Astrocyte (in vitro differentiated cells and primary cell): ENCODE data around the gene ANKRD29. TPM values are rescaled to one million over a fixed set of nuclear protein-coding genes. Genes with fewer than 3 reads are reported as not detected.

Source experiments
- DNase-seq: peaks from one replicate; pipeline ENCODE4 v3.0.0-alpha.2; 2010; ENCODE audit warnings: low read depth
- FAIRE-seq: peaks from 2 replicates; lab custom pipeline; 2011; peaks lifted over from hg19 to GRCh38; lab: Jason Lieb, UNC
- H2AFZ ChIP-seq: 2 replicates; pipeline ENCODE4 v1.6.0; 2012; ENCODE audit warnings: low read depth, low read length, inconsistent platforms
- H3K27ac ChIP-seq: 2 replicates; pipeline ENCODE4 v1.5.1; 2011; ENCODE audit warnings: low read depth, low read length, inconsistent platforms
- H3K27me3 ChIP-seq: 2 replicates; pipeline ENCODE4 v1.6.0; 2011; ENCODE audit warnings: low read length, inconsistent platforms; ENCODE audit not compliant: insufficient read depth
- H3K36me3 ChIP-seq: 2 replicates; pipeline ENCODE4 v1.5.1; 2011; ENCODE audit warnings: low read length, inconsistent platforms; ENCODE audit not compliant: insufficient read depth
- H3K4me1 ChIP-seq: 2 replicates; pipeline ENCODE4 v1.5.1; 2011; ENCODE audit warnings: low read length, inconsistent platforms; ENCODE audit not compliant: insufficient read depth
- H3K4me2 ChIP-seq: 2 replicates; pipeline ENCODE4 v1.6.0; 2012; ENCODE audit warnings: low read length, inconsistent platforms
- H3K4me3 ChIP-seq: 2 replicates; pipeline ENCODE4 v1.5.1; 2011; ENCODE audit warnings: low read depth, mild to moderate bottlenecking, low read length, inconsistent platforms; ENCODE audit not compliant: insufficient read depth
- H3K79me2 ChIP-seq: 2 replicates; pipeline ENCODE4 v1.6.0; 2012; ENCODE audit warnings: mild to moderate bottlenecking, low read length, inconsistent platforms; ENCODE audit not compliant: insufficient read depth
- H3K9ac ChIP-seq: 2 replicates; pipeline ENCODE4 v1.6.0; 2012; ENCODE audit warnings: mild to moderate bottlenecking, low read length, inconsistent platforms
- H3K9me3 ChIP-seq: 2 replicates; pipeline ENCODE4 v1.5.1; 2012; ENCODE audit warnings: low read depth, mild to moderate bottlenecking, low read length, inconsistent platforms; ENCODE audit not compliant: insufficient read depth
- H4K20me1 ChIP-seq: 2 replicates; pipeline ENCODE4 v1.6.0; 2012; ENCODE audit warnings: low read length, inconsistent platforms; ENCODE audit not compliant: insufficient read depth
- H3K27ac Mint-ChIP-seq: one replicate; pipeline ENCODE4 v1.8.0; 2021; ENCODE audit warnings: mild to moderate bottlenecking, mixed read lengths; ENCODE audit not compliant: unreplicated experiment
- H3K27me3 Mint-ChIP-seq: one replicate; pipeline ENCODE4 v1.8.0; 2021; ENCODE audit warnings: low read depth, mixed read lengths; ENCODE audit not compliant: unreplicated experiment
- H3K36me3 Mint-ChIP-seq: one replicate; pipeline ENCODE4 v1.8.0; 2021; ENCODE audit warnings: low read depth, mixed read lengths; ENCODE audit not compliant: unreplicated experiment
- H3K4me1 Mint-ChIP-seq: one replicate; pipeline ENCODE4 v1.8.0; 2021; ENCODE audit warnings: low read depth, mixed read lengths; ENCODE audit not compliant: unreplicated experiment
- H3K4me3 Mint-ChIP-seq: one replicate; pipeline ENCODE4 v1.8.0; 2021; ENCODE audit warnings: mild to moderate bottlenecking, moderate library complexity, mixed read lengths; ENCODE audit not compliant: unreplicated experiment
- H3K9me3 Mint-ChIP-seq: one replicate; pipeline ENCODE4 v1.8.0; 2021; ENCODE audit warnings: mild to moderate bottlenecking, mixed read lengths; ENCODE audit not compliant: unreplicated experiment
- EZH2 ChIP-seq: IDR thresholded peaks from 2 replicates; pipeline ENCODE4 v1.6.1; 2012; ENCODE audit warnings: mild to moderate bottlenecking, low read length, inconsistent platforms; ENCODE audit not compliant: insufficient read depth
- total RNA-seq: library from RNA; stranded (reverse); gene quantifications from 2 replicates; pipeline ENCODE4 v1.2.1, GENCODE V29; 2021
- TF ChIP-seq, protein P1 (sequence below): IDR thresholded peaks from 2 replicates; pipeline ENCODE4 v1.5.1; 2011; ENCODE audit warnings: low read depth, mild to moderate bottlenecking, inconsistent platforms, low read length, moderate library complexity; ENCODE audit not compliant: insufficient read depth

ANKRD29 gene
- total RNA-seq, 1 donor from 2014 or later, result 0.75 TPM

DNA sequence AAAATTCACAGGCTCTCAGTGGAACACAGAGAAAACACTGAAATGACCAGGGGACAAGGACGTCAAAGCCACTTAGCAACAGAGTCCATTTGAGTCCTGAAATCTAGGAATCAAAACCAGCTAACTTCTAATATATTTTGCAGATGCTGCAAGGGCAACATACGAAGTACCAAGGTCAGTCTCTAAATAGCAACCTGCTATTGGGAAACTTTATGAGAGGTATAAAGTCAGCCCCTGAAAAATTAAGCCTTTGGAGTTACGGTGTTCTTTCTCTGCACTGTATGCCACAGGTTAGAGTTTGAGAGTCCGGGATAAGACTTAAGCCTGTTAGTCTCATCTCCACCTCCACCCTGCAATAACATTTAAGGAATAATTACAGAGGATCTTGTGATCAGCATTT lies 89.7 kb downstream of the ANKRD29 start:
- Mint-ChIP-seq H3K36me3 (peaks cover 7% of the 10 kb centered on the region), H3K27me3 (no peaks in the 10 kb centered on the region), H3K4me1 (peaks cover 21% of the 10 kb centered on the region), H3K9me3 (no peaks in the 10 kb centered on the region), H3K4me3 (no peak overlapping the region), H3K27ac (no peak overlapping the region)
- Histone ChIP-seq H4K20me1 (peaks cover 37% of the 10 kb centered on the region), H3K79me2 (peaks cover 9% of the 10 kb centered on the region), H3K9me3 (no peaks in the 10 kb centered on the region), H3K4me3 (no peak overlapping the region), H3K4me1 (peaks cover 9% of the 10 kb centered on the region), H3K4me2 (no peak overlapping the region), H2AFZ (no peak overlapping the region), H3K27ac (no peak overlapping the region), H3K27me3 (no peaks in the 10 kb centered on the region), H3K9ac (no peak overlapping the region), H3K36me3 (peaks cover 27% of the 10 kb centered on the region)
- TF ChIP-seq EZH2, result no peak
- TF ChIP-seq, protein P1, sequence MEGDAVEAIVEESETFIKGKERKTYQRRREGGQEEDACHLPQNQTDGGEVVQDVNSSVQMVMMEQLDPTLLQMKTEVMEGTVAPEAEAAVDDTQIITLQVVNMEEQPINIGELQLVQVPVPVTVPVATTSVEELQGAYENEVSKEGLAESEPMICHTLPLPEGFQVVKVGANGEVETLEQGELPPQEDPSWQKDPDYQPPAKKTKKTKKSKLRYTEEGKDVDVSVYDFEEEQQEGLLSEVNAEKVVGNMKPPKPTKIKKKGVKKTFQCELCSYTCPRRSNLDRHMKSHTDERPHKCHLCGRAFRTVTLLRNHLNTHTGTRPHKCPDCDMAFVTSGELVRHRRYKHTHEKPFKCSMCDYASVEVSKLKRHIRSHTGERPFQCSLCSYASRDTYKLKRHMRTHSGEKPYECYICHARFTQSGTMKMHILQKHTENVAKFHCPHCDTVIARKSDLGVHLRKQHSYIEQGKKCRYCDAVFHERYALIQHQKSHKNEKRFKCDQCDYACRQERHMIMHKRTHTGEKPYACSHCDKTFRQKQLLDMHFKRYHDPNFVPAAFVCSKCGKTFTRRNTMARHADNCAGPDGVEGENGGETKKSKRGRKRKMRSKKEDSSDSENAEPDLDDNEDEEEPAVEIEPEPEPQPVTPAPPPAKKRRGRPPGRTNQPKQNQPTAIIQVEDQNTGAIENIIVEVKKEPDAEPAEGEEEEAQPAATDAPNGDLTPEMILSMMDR, result no peak
- FAIRE-seq, result no peak
- no peak for DNase-seq

DNA sequence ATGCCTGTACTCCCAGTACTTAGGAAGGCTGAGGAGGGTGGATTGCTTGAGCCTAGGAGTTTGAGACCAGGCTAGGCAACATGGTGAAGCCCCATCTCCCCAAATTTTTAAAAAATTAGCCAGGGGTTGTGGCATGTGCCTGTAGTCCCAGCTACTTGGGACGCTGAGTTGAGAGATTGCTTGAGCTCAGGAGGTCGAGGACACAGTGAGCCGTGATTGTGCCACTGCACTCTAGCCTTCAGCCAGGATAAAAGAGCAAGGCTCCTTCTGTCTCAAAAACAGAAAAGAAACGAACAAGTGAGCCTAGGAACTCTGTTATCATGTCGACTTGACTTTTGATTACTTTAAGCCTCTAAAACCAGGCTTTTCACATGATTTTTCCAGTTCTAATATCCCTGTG lies 90.1 kb downstream of the ANKRD29 start:
- H3K4me3 Mint-ChIP-seq, result no peak overlapping the region
- TF ChIP-seq, protein P1, result no peak
- no peak for TF ChIP-seq EZH2
- no peaks in the 10 kb centered on the region for H3K9me3 Mint-ChIP-seq
- no peak for DNase-seq
- Histone ChIP-seq H3K4me3 (no peak overlapping the region), H3K9ac (no peak overlapping the region), H3K4me2 (no peak overlapping the region), H3K27ac (no peak overlapping the region), H3K27me3 (no peaks in the 10 kb centered on the region), H2AFZ (no peak overlapping the region), H3K79me2 (peaks cover 9% of the 10 kb centered on the region), H3K36me3 (peaks cover 30% of the 10 kb centered on the region), H3K9me3 (no peaks in the 10 kb centered on the region), H3K4me1 (peaks cover 9% of the 10 kb centered on the region), H4K20me1 (peaks cover 36% of the 10 kb centered on the region)
- no peak overlapping the region for H3K27ac Mint-ChIP-seq
- H3K27me3 Mint-ChIP-seq, result no peaks in the 10 kb centered on the region
- FAIRE-seq, result no peak
- peaks cover 21% of the 10 kb centered on the region for H3K4me1 Mint-ChIP-seq
- H3K36me3 Mint-ChIP-seq, result peaks cover 7% of the 10 kb centered on the region

DNA sequence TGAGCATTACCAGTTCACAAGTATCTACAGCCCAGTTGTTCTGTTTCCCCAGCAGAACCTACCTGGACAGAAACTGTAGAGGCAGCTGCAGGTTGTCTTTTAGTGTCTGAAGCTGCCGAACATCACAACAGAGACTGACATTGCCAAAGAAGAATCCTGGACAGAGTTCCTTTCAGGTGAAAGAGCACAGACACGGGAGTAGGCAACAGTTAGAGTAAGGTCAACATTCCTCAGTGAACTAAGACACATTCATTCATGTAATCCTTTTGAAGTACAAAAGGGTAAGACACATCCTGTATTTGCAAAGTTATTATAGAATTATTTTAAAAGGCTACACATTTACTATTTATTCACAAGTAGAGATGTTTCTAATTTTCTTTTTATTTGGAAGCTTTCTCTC lies 90.7 kb downstream of the ANKRD29 start:
- Histone ChIP-seq H3K27ac (no peak overlapping the region), H3K9ac (no peak overlapping the region), H3K4me1 (peaks cover 9% of the 10 kb centered on the region), H3K36me3 (peaks cover 35% of the 10 kb centered on the region), H3K79me2 (peaks cover 9% of the 10 kb centered on the region), H4K20me1 (peaks cover 36% of the 10 kb centered on the region), H2AFZ (no peak overlapping the region), H3K9me3 (no peaks in the 10 kb centered on the region), H3K27me3 (no peaks in the 10 kb centered on the region), H3K4me3 (no peak overlapping the region), H3K4me2 (no peak overlapping the region)
- H3K36me3 Mint-ChIP-seq, result peaks cover 13% of the 10 kb centered on the region
- FAIRE-seq, result no peak
- no peak overlapping the region for H3K27ac Mint-ChIP-seq
- H3K27me3 Mint-ChIP-seq, result no peaks in the 10 kb centered on the region
- TF ChIP-seq, protein P1, result no peak
- TF ChIP-seq EZH2, result no peak
- H3K4me1 Mint-ChIP-seq, result peaks cover 21% of the 10 kb centered on the region
- H3K4me3 Mint-ChIP-seq, result no peak overlapping the region
- no peak for DNase-seq
- H3K9me3 Mint-ChIP-seq, result no peaks in the 10 kb centered on the region
